HK-2 (cell line): ENCODE measurements around the gene PATJ.
A peak's percentile ranks its signal among the peaks of the same experiment; 100 is the strongest.
"Not testable (repeated sequence)": the region's sequence is repeated elsewhere in the genome, so short reads cannot be mapped to it uniquely, and the experiment has no call there.

Experiments used
- DNase-seq: peaks from one replicate; pipeline ENCODE4 v3.0.0-alpha.2; 2018; ENCODE audit not compliant: unreplicated experiment

The PATJ gene

GRCh38 chr1:61950418-61950817, 208.1 kb downstream of the PATJ start:
- DNase-seq: no peak

GRCh38 chr1:61951731-61952580, 209.7 kb downstream of the PATJ start:
- DNase-seq: peak; percentile 41

- no peak for DNase-seq
These were observed 210.4 kb downstream of the PATJ start for GRCh38 chr1:61952675-61953074.

- DNase-seq: no peak
These were observed 211.0 kb downstream of the PATJ start for GRCh38 chr1:61953076-61953789.

GRCh38 chr1:61953790-61954150, 211.5 kb downstream of the PATJ start:
- no peak for DNase-seq

- no peak for DNase-seq
These were observed 213.0 kb downstream of the PATJ start for GRCh38 chr1:61955261-61955660.

GRCh38 chr1:61956016-61956645, 213.9 kb downstream of the PATJ start:
- no peak for DNase-seq

GRCh38 chr1:61956784-61957183, 214.5 kb downstream of the PATJ start:
- no peak for DNase-seq

- no peak for DNase-seq
These were observed 218.7 kb downstream of the PATJ start for GRCh38 chr1:61961009-61961408.

- no peak for DNase-seq
These were observed 220.4 kb downstream of the PATJ start for GRCh38 chr1:61962631-61963030.

GRCh38 chr1:61966450-61967225, 224.4 kb downstream of the PATJ start:
- DNase-seq: not testable (repeated sequence)

GRCh38 chr1:61967750-61968149, 225.5 kb downstream of the PATJ start:
- DNase-seq: no peak

GRCh38 chr1:61968869-61969268, 226.6 kb downstream of the PATJ start:
- DNase-seq: no peak

GRCh38 chr1:61973100-61973837, 231.0 kb downstream of the PATJ start:
- DNase-seq: no peak

- DNase-seq: no peak
These were observed 233.4 kb downstream of the PATJ start for GRCh38 chr1:61975638-61976037.

- DNase-seq: no peak
These were observed 234.3 kb downstream of the PATJ start for GRCh38 chr1:61976566-61976965.

GRCh38 chr1:61978796-61979195, 236.5 kb downstream of the PATJ start:
- no peak for DNase-seq

GRCh38 chr1:61979729-61980128, 237.4 kb downstream of the PATJ start:
- DNase-seq: no peak

- DNase-seq: peak; percentile 7
These were observed 238.3 kb downstream of the PATJ start for GRCh38 chr1:61980561-61980960.

- no peak for DNase-seq
These were observed 239.8 kb downstream of the PATJ start for GRCh38 chr1:61981870-61982660.
